SK-N-SH (cell line): Measurements from ENCODE around the gene CARM1. TPM values are rescaled to one million over a fixed set of nuclear protein-coding genes. Genes with fewer than 3 reads are reported as not detected.

Source experiments
- CTCF ChIA-PET: fragments of 300-600, 350-600 bp; formaldehyde crosslinking; extraction: SDS; loops from one replicate; lab custom pipeline; 2021; lab: Yijun Ruan, JAX
- POLR2A ChIA-PET: fragments of 350-600 bp; sonication (Branson Sonifier 250); formaldehyde crosslinking; extraction: SDS; loops from one replicate; lab custom pipeline; 2020; ENCODE audit warnings: antibody characterized with exemption, inconsistent platforms; lab: Yijun Ruan, JAX
- DNase-seq: peaks from one replicate; pipeline ENCODE4 v3.0.0; 2012
- H2AFZ ChIP-seq: fragments of 200-600 bp; sonication (generic); 2 replicates; pipeline ENCODE4 v1.8.1; 2016; ENCODE audit warnings: antibody characterized with exemption, mild to moderate bottlenecking, low read depth
- H3F3A ChIP-seq: fragments of 200-600 bp; sonication (generic); replicated peaks from 2 replicates; pipeline ENCODE3; 2016; ENCODE audit warnings: antibody characterized with exemption, mild to moderate bottlenecking; ENCODE audit not compliant: insufficient read depth
- H3K27ac ChIP-seq, 2 experiments: fragments of 200-500 bp in 1 of 2; fragments of 200-600 bp in 1 of 2; sonication (Bioruptor generic) in 1 of 2; sonication (generic), shearing (Covaris generic) in 1 of 2; 2 replicates each; pipeline versions ENCODE4 v1.5.1 to v1.6.1; 2014 to 2016; ENCODE audit warnings: low read depth in 2 of 2, inconsistent platforms in 1 of 2, low read length in 1 of 2, mild to moderate bottlenecking in 1 of 2, mixed read lengths in 1 of 2
- H3K27me3 ChIP-seq: fragments of 200-600 bp; sonication (generic), shearing (Covaris generic); 2 replicates; pipeline ENCODE4 v1.6.1; 2016; ENCODE audit warnings: mixed run types; ENCODE audit not compliant: insufficient read depth
- H3K36me3 ChIP-seq, 2 experiments: fragments of 200-500 bp in 1 of 2; fragments of 200-600 bp in 1 of 2; sonication (Bioruptor generic) in 1 of 2; sonication (generic) in 1 of 2; replicated peaks in 1 of 2; 2 replicates each; pipeline versions ENCODE3 to v1.5.1; 2014 to 2016; ENCODE audit warnings: low read length in 1 of 2, mild to moderate bottlenecking in 1 of 2; ENCODE audit not compliant: insufficient read depth in 2 of 2, control insufficient read depth in 1 of 2
- H3K4me1 ChIP-seq, 2 experiments: fragments of 200-500 bp in 1 of 2; fragments of 200-600 bp in 1 of 2; sonication (Bioruptor generic) in 1 of 2; sonication (generic), shearing (Covaris generic) in 1 of 2; 2 replicates each; pipeline versions ENCODE4 v1.5.1 to v1.6.1; 2014 to 2016; ENCODE audit warnings: low read depth in 1 of 2, low read length in 1 of 2, mixed run types in 1 of 2; ENCODE audit not compliant: insufficient read depth in 2 of 2, control insufficient read depth in 1 of 2
- H3K4me2 ChIP-seq: fragments of 200-600 bp; sonication (generic), shearing (Covaris generic); 2 replicates; pipeline ENCODE4 v1.6.1; 2017; ENCODE audit warnings: mixed run types
- H3K4me3 ChIP-seq, 2 experiments: fragments of 200-500 bp in 1 of 2; fragments of 200-600 bp in 1 of 2; sonication (Bioruptor generic) in 1 of 2; sonication (generic), shearing (Covaris generic) in 1 of 2; 2 replicates each; pipeline versions ENCODE4 v1.5.1 to v1.8.1; 2014 to 2016; ENCODE audit warnings: low read depth in 2 of 2, inconsistent platforms in 1 of 2, low read length in 1 of 2, mild to moderate bottlenecking in 1 of 2, mixed read lengths in 1 of 2, moderate library complexity in 1 of 2
- H3K79me2 ChIP-seq: fragments of 200-600 bp; sonication (generic); 2 replicates; pipeline ENCODE4 v1.8.1; 2017; ENCODE audit warnings: mild to moderate bottlenecking; ENCODE audit not compliant: insufficient read depth
- H3K9ac ChIP-seq: fragments of 200-600 bp; sonication (generic); 2 replicates; pipeline ENCODE4 v1.6.1; 2017; ENCODE audit warnings: mixed run types
- H3K9me2 ChIP-seq: fragments of 200-600 bp; sonication (generic); 2 replicates; pipeline ENCODE4 v1.6.1; 2017; ENCODE audit warnings: mixed run types
- H3K9me3 ChIP-seq: fragments of 200-600 bp; sonication (generic); 2 replicates; pipeline ENCODE4 v1.6.1; 2017; ENCODE audit warnings: mixed run types, mild to moderate bottlenecking, moderate library complexity
- H4K20me1 ChIP-seq: fragments of 200-600 bp; sonication (generic); 2 replicates; pipeline ENCODE4 v1.6.1; 2017; ENCODE audit warnings: mild to moderate bottlenecking, mixed run types; ENCODE audit not compliant: insufficient read depth
- EP300 ChIP-seq, 2 experiments: IDR thresholded peaks; 2 replicates each; pipeline versions ENCODE4 v1.4.0 to v1.6.1; 2012; ENCODE audit warnings: borderline replicate concordance in 1 of 2, low read depth in 1 of 2, low read length in 1 of 2
- RAD21 ChIP-seq: IDR thresholded peaks from 2 replicates; pipeline ENCODE4 v1.6.1; 2012; ENCODE audit warnings: mild to moderate bottlenecking, low read length
- RFX5 ChIP-seq: IDR thresholded peaks from 2 replicates; pipeline ENCODE4 v1.6.1; 2012; ENCODE audit warnings: mild to moderate bottlenecking, improper control_type of control experiment, low read length
- SMC3 ChIP-seq: IDR thresholded peaks from 2 replicates; pipeline ENCODE4 v1.6.1; 2012; ENCODE audit warnings: low read depth, low read length, improper control_type of control experiment
- WGBS: methylation state at CpG from one replicate; pipeline ENCODE4 v1.1.6; 2017; ENCODE audit warnings: low lambda C conversion rate; 5-methylcytosine and 5-hydroxymethylcytosine counted together
- polyA plus RNA-seq, 3 experiments: library from polyadenylated mRNA; depleted of rRNA; stranded (reverse); fragments of >200 nt; gene quantifications; 2 replicates each; pipeline ENCODE4 v1.2.3, GENCODE V29; 2012
- TF ChIP-seq, protein P1 (sequence below): fragments of 200-600 bp; sonication (generic); IDR thresholded peaks from 2 replicates; pipeline ENCODE4 v1.6.1; 2017; ENCODE audit warnings: antibody characterized with exemption, mild to moderate bottlenecking, moderate library complexity

CARM1 gene
- polyA plus RNA-seq, 1 of the 3 experiments (the other 2 are of a cell fraction), result 62.2 TPM

DNA sequence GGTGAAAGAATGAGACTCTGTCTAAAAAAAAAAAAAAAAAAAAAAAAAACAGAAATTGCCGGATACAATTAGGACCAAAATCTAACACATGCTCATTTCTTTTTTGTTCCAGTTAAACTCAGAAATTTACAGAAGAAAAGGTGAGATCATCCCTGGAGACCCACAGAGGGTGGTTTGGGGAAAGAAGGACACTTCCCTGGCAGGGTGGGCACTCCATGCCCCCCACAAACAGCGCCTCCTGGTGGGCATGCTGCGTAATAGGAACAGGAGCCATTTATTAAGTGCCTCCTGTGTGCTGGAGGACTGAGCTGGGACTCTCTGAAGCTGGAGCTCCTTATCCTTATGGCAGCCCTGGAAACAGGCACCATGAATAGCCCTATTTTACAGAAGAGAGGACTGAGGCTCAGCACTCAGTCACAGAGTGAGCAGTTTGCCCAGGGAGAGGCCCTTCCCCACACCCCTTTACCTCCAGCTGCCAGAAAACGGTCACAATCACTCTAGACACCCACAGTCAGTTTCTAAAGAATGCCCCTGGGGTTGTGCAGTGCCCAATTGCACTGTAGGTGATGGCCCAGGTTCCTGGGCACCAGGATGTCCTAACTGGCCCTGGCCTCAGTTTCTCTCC, 13.0 kb upstream of the CARM1 start:
- H2AFZ ChIP-seq, result no peak overlapping the region
- no peaks in the 10 kb centered on the region for H4K20me1 ChIP-seq
- ChIA-PET POLR2A (no interaction called here), CTCF (interaction anchor here (0.5 to 5.4 kb wide), 19 partner anchors 8 to 187 kb away, joined by 3 to 37 read pairs (median 4); partner anchors contain the start of genes DNM2, QTRT1 and TMED1)
- H3F3A ChIP-seq, result peaks cover 6% of the 10 kb centered on the region
- no peaks in the 10 kb centered on the region for H3K79me2 ChIP-seq
- TF ChIP-seq RFX5, result no peak
- TF ChIP-seq, protein P1, sequence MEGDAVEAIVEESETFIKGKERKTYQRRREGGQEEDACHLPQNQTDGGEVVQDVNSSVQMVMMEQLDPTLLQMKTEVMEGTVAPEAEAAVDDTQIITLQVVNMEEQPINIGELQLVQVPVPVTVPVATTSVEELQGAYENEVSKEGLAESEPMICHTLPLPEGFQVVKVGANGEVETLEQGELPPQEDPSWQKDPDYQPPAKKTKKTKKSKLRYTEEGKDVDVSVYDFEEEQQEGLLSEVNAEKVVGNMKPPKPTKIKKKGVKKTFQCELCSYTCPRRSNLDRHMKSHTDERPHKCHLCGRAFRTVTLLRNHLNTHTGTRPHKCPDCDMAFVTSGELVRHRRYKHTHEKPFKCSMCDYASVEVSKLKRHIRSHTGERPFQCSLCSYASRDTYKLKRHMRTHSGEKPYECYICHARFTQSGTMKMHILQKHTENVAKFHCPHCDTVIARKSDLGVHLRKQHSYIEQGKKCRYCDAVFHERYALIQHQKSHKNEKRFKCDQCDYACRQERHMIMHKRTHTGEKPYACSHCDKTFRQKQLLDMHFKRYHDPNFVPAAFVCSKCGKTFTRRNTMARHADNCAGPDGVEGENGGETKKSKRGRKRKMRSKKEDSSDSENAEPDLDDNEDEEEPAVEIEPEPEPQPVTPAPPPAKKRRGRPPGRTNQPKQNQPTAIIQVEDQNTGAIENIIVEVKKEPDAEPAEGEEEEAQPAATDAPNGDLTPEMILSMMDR, result peak; percentile 95
- TF ChIP-seq SMC3, result peak; percentile 51
- TF ChIP-seq RAD21, result peak; percentile 47
- H3K27ac ChIP-seq, result no peak overlapping the region
- no peak overlapping the region for H3K9ac ChIP-seq
- no peaks in the 10 kb centered on the region for H3K27me3 ChIP-seq
- H3K4me3 ChIP-seq, result peak overlapping the region in 1 of 2 experiments; percentile 52; a peak in 1 of 4 replicates
- no peaks in the 10 kb centered on the region for H3K36me3 ChIP-seq
- H3K9me2 ChIP-seq, result no peaks in the 10 kb centered on the region
- peak; percentile 69 for DNase-seq
- no peak overlapping the region for H3K4me2 ChIP-seq
- 33% methylated on average over 3 of the region's 4 CpGs for WGBS
- no peaks in the 10 kb centered on the region for H3K9me3 ChIP-seq
- no peaks in the 10 kb centered on the region for H3K4me1 ChIP-seq

DNA sequence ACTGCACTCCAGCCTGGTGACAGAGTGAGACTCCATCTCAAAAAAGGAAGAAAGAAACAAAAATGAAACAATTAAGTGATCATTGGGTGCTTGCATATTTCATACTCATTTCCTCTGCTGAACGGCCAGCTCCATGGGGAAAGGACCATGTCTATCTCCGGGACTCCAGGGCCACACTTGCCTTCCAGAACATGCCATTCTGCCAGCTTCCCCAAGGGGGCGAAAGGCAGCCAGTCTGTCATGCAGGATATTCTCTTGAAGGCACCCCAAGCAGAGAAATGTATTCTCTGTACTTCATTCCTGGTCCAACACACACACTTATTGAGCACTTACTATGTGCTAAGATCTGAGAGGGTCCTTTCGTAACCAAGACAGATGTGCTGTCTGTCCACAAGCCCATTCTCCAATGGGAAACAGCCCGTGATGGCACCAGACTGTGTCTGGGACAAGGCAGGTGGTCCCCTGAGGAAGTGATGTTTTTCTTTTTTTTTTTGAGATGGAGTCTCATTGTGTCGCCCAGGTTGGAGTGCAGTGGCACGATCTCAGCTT, 10.2 kb upstream of the CARM1 start:
- ChIA-PET POLR2A (interaction anchor here (1.1 kb wide), 1 partner anchor 26 kb away, joined by 3 read pairs; the partner anchor contains the start of gene TMED1), CTCF (interaction anchor here (0.7 to 8.1 kb wide), 7 partner anchors 9 to 279 kb away, joined by 3 to 146 read pairs (median 4); partner anchors contain the start of genes C19orf38, DNM2 and TMED1)
- Histone ChIP-seq H3K9ac (no peak overlapping the region), H2AFZ (no peak overlapping the region), H3K4me2 (no peak overlapping the region), H3K9me3 (no peaks in the 10 kb centered on the region), H3K27me3 (no peaks in the 10 kb centered on the region), H4K20me1 (no peaks in the 10 kb centered on the region), H3K36me3 (no peaks in the 10 kb centered on the region), H3F3A (peaks cover 6% of the 10 kb centered on the region), H3K9me2 (no peaks in the 10 kb centered on the region), H3K4me3 (no peak overlapping the region), H3K27ac (no peak overlapping the region), H3K79me2 (no peaks in the 10 kb centered on the region), H3K4me1 (no peaks in the 10 kb centered on the region; a peak in 1 of 4 replicates)
- TF ChIP-seq, protein P1, result peak; percentile 54
- TF ChIP-seq EP300 (IDR thresholded peaks at IDR 0.05; ENCODE audit: borderline replicate concordance in 1 of 2, low read depth in 1 of 2, low read length in 1 of 2), result no peak
- DNase-seq, result no peak
- WGBS, result 53% methylated on average over 7 of the region's 7 CpGs
